ENCODE results near the gene LMO4.

- TF ChIP-seq CTCF (IDR thresholded peaks at IDR 0.05 in 4 of 5, conservative IDR thresholded peaks at IDR 0.05 in 1 of 5): no peak
- no peak for TF ChIP-seq POLR2A (IDR thresholded peaks at IDR 0.05)
Observed at GRCh38 chr1:87362834-87363426, 34.2 kb downstream of the LMO4 start.

Measured in gastrocnemius medialis (tissue), 4 donors.